Fibroblast of lung (primary cell): ENCODE data around the gene SGK1. TPM values are rescaled to one million over a fixed set of nuclear protein-coding genes. Genes with fewer than 3 reads are reported as not detected.

Experiments
- DNase-seq, 2 donors: peaks; one replicate each; pipeline versions ENCODE4 v3.0.0 to v3.0.0-alpha.2; 2010; ENCODE audit warnings: low read depth in 2 of 2
- H2AFZ ChIP-seq: 2 replicates; pipeline ENCODE4 v1.5.1; 2012; ENCODE audit warnings: low read length, control low read depth, inconsistent platforms
- H3K27ac ChIP-seq: 2 replicates; pipeline ENCODE4 v1.5.1; 2011; ENCODE audit warnings: low read length, control low read depth; ENCODE audit not compliant: insufficient read depth
- H3K27me3 ChIP-seq: 2 replicates; pipeline ENCODE4 v1.5.1; 2011; ENCODE audit warnings: mild to moderate bottlenecking, low read length; ENCODE audit not compliant: control insufficient read depth, insufficient read depth
- H3K36me3 ChIP-seq: 2 replicates; pipeline ENCODE4 v1.5.1; 2011; ENCODE audit warnings: low read length; ENCODE audit not compliant: control insufficient read depth, insufficient read depth
- H3K4me1 ChIP-seq: 2 replicates; pipeline ENCODE4 v1.5.1; 2011; ENCODE audit warnings: low read length; ENCODE audit not compliant: control insufficient read depth, insufficient read depth; ENCODE audit errors: extremely low read depth
- H3K4me2 ChIP-seq: 2 replicates; pipeline ENCODE4 v1.5.1; 2011; ENCODE audit warnings: low read length, control low read depth; ENCODE audit not compliant: insufficient read depth; ENCODE audit errors: extremely low read depth
- H3K4me3 ChIP-seq, 4 experiments: fragments of 200-600 bp in 1 of 4; sonication (generic) in 1 of 4; replicated peaks in 1 of 4; 2 replicates each; pipeline ENCODE4 v1.5.1; 2011 to 2016; ENCODE audit warnings: low read length in 4 of 4, low read depth in 3 of 4, mild to moderate bottlenecking in 3 of 4, control low read depth in 2 of 4, inconsistent platforms in 1 of 4, mixed read lengths in 1 of 4; ENCODE audit not compliant: insufficient read depth in 1 of 4; ENCODE audit errors: control extremely low read depth in 1 of 4
- H3K79me2 ChIP-seq: 2 replicates; pipeline ENCODE4 v1.5.1; 2012; ENCODE audit warnings: mild to moderate bottlenecking, low read length, inconsistent platforms; ENCODE audit not compliant: control insufficient read depth, insufficient read depth
- H3K9ac ChIP-seq: 2 replicates; pipeline ENCODE4 v1.5.1; 2011; ENCODE audit warnings: mild to moderate bottlenecking, low read length, control low read depth; ENCODE audit not compliant: insufficient read depth
- H3K9me3 ChIP-seq: 2 replicates; pipeline ENCODE4 v1.5.1; 2012; ENCODE audit warnings: low read depth, low read length; ENCODE audit not compliant: control insufficient read depth, insufficient read depth
- H4K20me1 ChIP-seq: 2 replicates; pipeline ENCODE4 v1.5.1; 2011; ENCODE audit warnings: low read length; ENCODE audit not compliant: control insufficient read depth, insufficient read depth; ENCODE audit errors: extremely low read depth
- EZH2 ChIP-seq: IDR thresholded peaks from 2 replicates; pipeline ENCODE4 v1.5.1; 2012; ENCODE audit warnings: low read length, control low read depth, mild to moderate bottlenecking; ENCODE audit errors: missing control alignments
- polyA minus RNA-seq: library from RNA; depleted of rRNA, polyadenylated mRNA; stranded (reverse); fragments of >200 nt; gene quantifications from 2 replicates; pipeline ENCODE4 v1.2.3, GENCODE V29; 2011; ENCODE audit warnings: low replicate concordance
- polyA plus RNA-seq, 2 donors: library from polyadenylated mRNA; depleted of rRNA in 1 of 2; stranded (reverse) in 1 of 2; unstranded in 1 of 2; fragments of >200 nt; gene quantifications; 2 replicates each; pipeline ENCODE4 v1.2.1, GENCODE V29; 2011 to 2012; ENCODE audit warnings: missing spikeins in 1 of 2
- total RNA-seq: library from RNA; depleted of rRNA; stranded (reverse); fragments of >200 nt; gene quantifications from 2 replicates; pipeline ENCODE4 v1.2.1, GENCODE V29; 2014
- TF ChIP-seq, protein P1 (sequence below), 2 donors: IDR thresholded peaks in 1 of 2; conservative IDR thresholded peaks in 1 of 2; 1 replicate in 1 of 2; 2 replicates in 1 of 2; pipeline ENCODE4 v1.5.1; 2011 to 2012; ENCODE audit warnings: low read length in 2 of 2, control low read depth in 1 of 2, inconsistent platforms in 1 of 2, low read depth in 1 of 2, mild to moderate bottlenecking in 1 of 2

SGK1 gene
- total RNA-seq: 60.4 and 132 TPM in 2 replicates
- polyA plus RNA-seq: 137 and 154 TPM in 2 replicates
- 81.3 and 102 TPM in 2 replicates for polyA plus RNA-seq (2012)
- 213 and 223 TPM in 2 replicates for polyA minus RNA-seq

DNA sequence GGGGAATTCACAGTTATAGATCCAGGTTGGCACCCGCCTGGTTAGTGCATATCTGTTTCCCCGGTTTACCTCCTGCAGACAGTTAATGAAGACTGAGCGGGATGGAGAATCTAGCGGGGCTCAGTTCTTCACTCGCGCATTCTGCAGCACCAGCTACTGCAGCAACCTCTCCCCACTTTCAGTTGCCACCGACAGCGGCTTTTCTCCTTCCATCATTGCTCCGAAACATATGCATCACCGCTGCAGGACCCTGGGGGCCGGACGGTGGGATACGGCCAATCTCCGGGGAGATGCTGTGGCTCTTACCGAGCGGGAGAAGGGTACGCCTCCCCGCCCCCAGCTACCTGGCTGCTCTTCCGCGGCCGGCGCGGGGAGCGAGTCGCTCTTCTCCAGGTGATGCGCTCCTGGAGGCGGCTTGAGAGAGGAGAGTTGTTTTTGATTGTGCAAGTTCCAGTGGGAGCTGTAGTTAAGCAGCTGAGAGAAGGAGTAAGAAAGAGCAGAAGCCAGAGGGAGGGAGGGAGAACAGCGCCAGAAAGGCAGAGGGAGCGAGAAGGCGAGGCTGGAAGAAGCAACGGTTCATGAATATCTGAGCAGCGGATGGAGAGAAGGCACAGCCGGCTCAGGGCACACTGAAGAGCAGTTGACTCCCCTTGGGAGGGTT is at the start of gene SGK1:
SGK1 (minus strand) TSS at position 642 of the 661 bp plus-strand sequence. CDS start 652 bp downstream, outside the sequence.
- Histone ChIP-seq H3K4me3 (peak within 1 kb of the TSS; percentile 47 to 79 (median 62)), H3K9me3 (no peaks in the 10 kb centered on the region), H3K27ac (no peak within 1 kb of the TSS), H3K9ac (peak within 1 kb of the TSS; percentile 45), H3K4me1 (no peaks in the 10 kb centered on the region), H3K36me3 (no peaks in the 10 kb centered on the region), H2AFZ (peak within 1 kb of the TSS; percentile 11), H3K27me3 (no peaks in the 10 kb centered on the region), H4K20me1 (no peaks in the 10 kb centered on the region), H3K4me2 (peak within 1 kb of the TSS; percentile 49), H3K79me2 (no peaks in the 10 kb centered on the region)
- TF ChIP-seq EZH2: no peak
- TF ChIP-seq, protein P1, sequence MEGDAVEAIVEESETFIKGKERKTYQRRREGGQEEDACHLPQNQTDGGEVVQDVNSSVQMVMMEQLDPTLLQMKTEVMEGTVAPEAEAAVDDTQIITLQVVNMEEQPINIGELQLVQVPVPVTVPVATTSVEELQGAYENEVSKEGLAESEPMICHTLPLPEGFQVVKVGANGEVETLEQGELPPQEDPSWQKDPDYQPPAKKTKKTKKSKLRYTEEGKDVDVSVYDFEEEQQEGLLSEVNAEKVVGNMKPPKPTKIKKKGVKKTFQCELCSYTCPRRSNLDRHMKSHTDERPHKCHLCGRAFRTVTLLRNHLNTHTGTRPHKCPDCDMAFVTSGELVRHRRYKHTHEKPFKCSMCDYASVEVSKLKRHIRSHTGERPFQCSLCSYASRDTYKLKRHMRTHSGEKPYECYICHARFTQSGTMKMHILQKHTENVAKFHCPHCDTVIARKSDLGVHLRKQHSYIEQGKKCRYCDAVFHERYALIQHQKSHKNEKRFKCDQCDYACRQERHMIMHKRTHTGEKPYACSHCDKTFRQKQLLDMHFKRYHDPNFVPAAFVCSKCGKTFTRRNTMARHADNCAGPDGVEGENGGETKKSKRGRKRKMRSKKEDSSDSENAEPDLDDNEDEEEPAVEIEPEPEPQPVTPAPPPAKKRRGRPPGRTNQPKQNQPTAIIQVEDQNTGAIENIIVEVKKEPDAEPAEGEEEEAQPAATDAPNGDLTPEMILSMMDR (conservative IDR thresholded peaks at IDR 0.05 in 1 of 2, IDR thresholded peaks at IDR 0.05 in 1 of 2; ENCODE audit: low read depth in 1 of 2, low read length in 2 of 2): no peak
- DNase-seq: peak; percentile 47 to 58

DNA sequence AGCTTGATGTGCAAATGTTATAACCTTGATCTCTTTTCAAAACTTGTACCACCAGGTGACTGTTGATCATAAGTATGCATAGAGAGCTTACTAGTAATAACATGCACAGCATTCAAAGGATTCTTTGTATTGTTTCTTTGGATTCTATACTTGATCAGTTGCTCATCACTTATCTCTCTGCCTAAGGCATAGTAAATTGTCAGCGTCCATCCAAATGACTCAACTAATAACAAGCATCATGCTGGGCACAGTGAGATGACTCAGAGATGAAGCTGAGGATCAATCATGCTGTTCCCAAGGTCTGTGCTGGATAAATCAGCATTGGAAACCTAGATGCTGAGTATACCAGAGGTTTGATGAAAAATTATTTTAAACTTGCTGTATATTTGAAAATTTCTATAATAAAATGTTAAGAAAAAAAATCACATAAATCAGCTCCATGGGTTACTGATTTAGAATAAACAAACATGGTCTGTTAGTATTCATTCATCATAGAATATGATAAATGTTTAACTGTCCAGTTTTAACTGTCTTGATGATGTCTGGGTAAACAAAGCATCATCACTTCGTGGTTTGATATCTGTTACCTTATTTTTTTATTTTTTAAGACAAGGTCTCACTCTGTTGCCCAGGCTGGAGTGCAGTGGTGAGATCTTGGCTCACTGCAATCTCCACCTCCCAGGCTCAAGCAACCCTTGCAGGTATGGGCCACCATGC is 45.6 kb upstream of the SGK1 start:
- DNase-seq: peak; percentile 48 to 85
- no peaks in the 10 kb centered on the region for H3K36me3 ChIP-seq
- peak overlapping the region; percentile 71 for H3K4me2 ChIP-seq
- H4K20me1 ChIP-seq: no peaks in the 10 kb centered on the region
- no peak overlapping the region for H3K27ac ChIP-seq
- no peak overlapping the region for H3K4me3 ChIP-seq
- no peaks in the 10 kb centered on the region for H3K79me2 ChIP-seq
- peaks cover 3% of the 10 kb centered on the region for H3K4me1 ChIP-seq
- no peak for TF ChIP-seq EZH2
- TF ChIP-seq, protein P1 (conservative IDR thresholded peaks at IDR 0.05 in 1 of 2, IDR thresholded peaks at IDR 0.05 in 1 of 2; ENCODE audit: low read depth in 1 of 2, low read length in 2 of 2): no peak
- H3K27me3 ChIP-seq: no peaks in the 10 kb centered on the region
- no peak overlapping the region for H2AFZ ChIP-seq
- H3K9ac ChIP-seq: peak overlapping the region; percentile 5
- no peaks in the 10 kb centered on the region for H3K9me3 ChIP-seq

DNA sequence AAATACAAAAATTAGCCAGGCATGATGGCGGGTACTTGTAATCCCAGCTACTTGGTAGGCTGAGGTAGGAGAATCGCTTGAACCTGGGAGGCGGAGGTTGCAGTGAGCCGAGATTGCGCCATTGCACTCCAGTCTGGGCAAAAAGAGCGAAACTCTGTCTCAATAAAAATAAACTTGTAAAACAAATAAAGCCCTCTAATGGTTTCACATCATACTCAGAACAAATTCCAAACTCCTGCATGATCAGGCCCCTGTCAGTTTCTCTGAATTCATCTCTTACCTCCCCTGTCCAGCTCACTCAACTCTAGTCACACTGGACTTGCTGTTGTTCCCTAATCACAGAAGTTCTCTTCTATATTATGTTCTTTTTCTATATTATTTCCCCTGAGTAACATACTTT is 43.1 kb upstream of the SGK1 start:
- no peak overlapping the region for H3K27ac ChIP-seq
- no peaks in the 10 kb centered on the region for H3K79me2 ChIP-seq
- no peak overlapping the region for H3K9ac ChIP-seq
- H3K36me3 ChIP-seq: no peaks in the 10 kb centered on the region
- no peak for DNase-seq
- H3K4me2 ChIP-seq: no peak overlapping the region
- H3K4me3 ChIP-seq: no peak overlapping the region
- no peak overlapping the region for H2AFZ ChIP-seq
- no peaks in the 10 kb centered on the region for H3K9me3 ChIP-seq
- H3K27me3 ChIP-seq: no peaks in the 10 kb centered on the region
- peaks cover 3% of the 10 kb centered on the region for H3K4me1 ChIP-seq
- no peaks in the 10 kb centered on the region for H4K20me1 ChIP-seq
- TF ChIP-seq EZH2: no peak
- TF ChIP-seq, protein P1 (conservative IDR thresholded peaks at IDR 0.05 in 1 of 2, IDR thresholded peaks at IDR 0.05 in 1 of 2; ENCODE audit: low read depth in 1 of 2, low read length in 2 of 2): no peak
